Renal cortex interstitium (tissue), 11 donors: ENCODE results near the gene GPAM. TPM values are rescaled to one million over a fixed set of nuclear protein-coding genes. Genes with fewer than 3 reads are reported as not detected.
"Not testable (repeated sequence)": the region's sequence is repeated elsewhere in the genome, so short reads cannot be mapped to it uniquely, and the experiment has no call there.

Source experiments
- DNase-seq, 11 donors: peaks; one replicate each; pipeline ENCODE4 v3.0.0-alpha.2; 2013; ENCODE audit warnings: low read depth in 9 of 11, low spot score in 4 of 11; ENCODE audit errors: extremely low read depth in 1 of 11
- polyA plus RNA-seq, 3 donors: library from polyadenylated mRNA; unstranded; fragments of 120-200 nt; gene quantifications; one replicate each; pipeline ENCODE4 v1.2.1, GENCODE V29; 2013; ENCODE audit not compliant: insufficient read length in 3 of 3

Gene GPAM
- polyA plus RNA-seq, 3 donors = 15.1 to 17.7 (median 15.8) TPM

GRCh38 chr10:112145263-112145662, 38.3 kb downstream of the GPAM start:
- no peak for DNase-seq

GRCh38 chr10:112143420-112143819, 40.1 kb downstream of the GPAM start:
- DNase-seq = no peak

- DNase-seq = no peak
Measured at GRCh38 chr10:112141292-112141691, 42.3 kb downstream of the GPAM start.

GRCh38 chr10:112140110-112140970, 43.2 kb downstream of the GPAM start:
- peak in 10 of 11 donors; percentile 28 to 69 (median 52) for DNase-seq

- no peak for DNase-seq
Measured at GRCh38 chr10:112139176-112139575, 44.4 kb downstream of the GPAM start.

GRCh38 chr10:112137154-112137987, 46.2 kb downstream of the GPAM start:
- DNase-seq = peak in 10 of 11 donors; percentile 37 to 67 (median 60)

- no peak for DNase-seq
Measured at GRCh38 chr10:112136486-112137153, 46.9 kb downstream of the GPAM start.

GRCh38 chr10:112135604-112136003, 48.0 kb downstream of the GPAM start:
- DNase-seq = no peak

GRCh38 chr10:112132435-112132834, 51.1 kb downstream of the GPAM start:
- DNase-seq = no peak

- DNase-seq = no peak
Measured at GRCh38 chr10:112131996-112132395, 51.6 kb downstream of the GPAM start.

GRCh38 chr10:112131346-112131745, 52.2 kb downstream of the GPAM start:
- DNase-seq = peak in 9 of 11 donors; percentile 24 to 57 (median 43)

- DNase-seq = no peak
Measured at GRCh38 chr10:112126901-112127300, 56.7 kb downstream of the GPAM start.

GRCh38 chr10:112126172-112126571, 57.4 kb downstream of the GPAM start:
- no peak for DNase-seq

GRCh38 chr10:112124866-112125265, 58.7 kb downstream of the GPAM start:
- DNase-seq = no peak

- no peak for DNase-seq
Measured at GRCh38 chr10:112122827-112123226, 60.7 kb downstream of the GPAM start.

- no peak for DNase-seq
Measured at GRCh38 chr10:112120491-112120890, 63.1 kb downstream of the GPAM start.

GRCh38 chr10:112115781-112116385, 67.7 kb downstream of the GPAM start:
- peak in 3 of 11 donors; percentile 12 to 18 (median 13) for DNase-seq

GRCh38 chr10:112109779-112110178, 73.8 kb downstream of the GPAM start:
- DNase-seq = not testable (repeated sequence)
